Stimulated activated naive CD8-positive, alpha-beta T cell treated with anti-CD3 and anti-CD28 coated beads, Interleukin-15, Interleukin-2, amounts not matched to agents 100 U/mL and 50 U/mL, for 24 hours (primary cell): Measurements from ENCODE around the gene CDH4.
"Not testable (repeated sequence)": the region's sequence is repeated elsewhere in the genome, so short reads cannot be mapped to it uniquely, and the experiment has no call there.

Experiments
- ATAC-seq: fragments of 150-1000 bp; cut with Tn5 transposase; one replicate; pipeline ENCODE4 v1.10.0; 2021
- DNase-seq: peaks from one replicate; pipeline ENCODE4 v3.0.0; 2021

CDH4 gene

GRCh38 chr20:61963885-61964674 is 712.0 kb downstream of the CDH4 start:
- DNase-seq (no peak), ATAC-seq (no peak)

DNA sequence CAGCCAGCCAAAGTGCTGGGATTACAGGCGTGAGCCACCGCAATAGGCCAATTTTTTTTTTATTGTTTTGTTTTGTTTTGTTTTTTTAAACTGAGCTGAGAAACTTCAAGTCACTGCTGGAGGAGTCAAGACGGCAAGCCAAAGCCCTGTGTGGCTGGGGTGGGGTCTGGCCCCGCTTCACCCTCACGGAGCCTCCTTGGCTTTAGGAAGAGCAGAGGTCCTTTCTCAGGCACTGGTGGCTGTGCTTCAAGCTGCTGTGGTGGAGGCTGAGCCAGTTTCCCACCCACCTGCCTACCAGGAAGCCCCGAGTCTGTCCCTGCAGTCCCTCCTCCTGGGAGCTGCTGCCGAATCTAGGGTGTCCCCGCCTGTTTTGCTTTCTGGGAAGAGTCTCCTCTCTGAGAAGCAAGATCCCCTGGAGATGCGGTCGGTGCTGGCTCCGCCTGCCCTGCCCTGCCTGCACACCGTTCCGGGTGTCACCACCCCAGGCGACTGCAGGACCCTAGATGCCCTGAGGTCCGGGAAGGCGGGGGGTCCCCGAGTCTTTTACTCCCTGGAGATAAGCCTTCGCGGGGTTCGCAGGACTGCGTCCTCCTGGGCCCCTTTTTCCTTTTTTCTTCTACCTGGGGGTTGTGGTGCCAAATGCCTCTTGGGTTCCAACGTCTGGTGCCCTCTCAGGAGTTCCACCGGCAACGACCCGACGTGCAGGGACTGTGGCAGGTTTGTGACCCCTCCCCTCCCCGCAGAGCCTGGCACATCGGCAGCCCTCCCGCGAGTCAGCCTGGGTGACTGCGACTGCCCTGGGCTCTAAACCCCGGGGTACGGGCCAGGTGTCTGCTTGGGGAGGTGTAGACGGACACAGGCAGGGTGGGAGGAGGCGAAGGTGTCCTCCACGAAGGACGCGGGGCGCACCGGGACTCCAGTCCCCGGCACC is 712.9 kb downstream of the CDH4 start:
- ATAC-seq (no peak), DNase-seq (no peak)

DNA sequence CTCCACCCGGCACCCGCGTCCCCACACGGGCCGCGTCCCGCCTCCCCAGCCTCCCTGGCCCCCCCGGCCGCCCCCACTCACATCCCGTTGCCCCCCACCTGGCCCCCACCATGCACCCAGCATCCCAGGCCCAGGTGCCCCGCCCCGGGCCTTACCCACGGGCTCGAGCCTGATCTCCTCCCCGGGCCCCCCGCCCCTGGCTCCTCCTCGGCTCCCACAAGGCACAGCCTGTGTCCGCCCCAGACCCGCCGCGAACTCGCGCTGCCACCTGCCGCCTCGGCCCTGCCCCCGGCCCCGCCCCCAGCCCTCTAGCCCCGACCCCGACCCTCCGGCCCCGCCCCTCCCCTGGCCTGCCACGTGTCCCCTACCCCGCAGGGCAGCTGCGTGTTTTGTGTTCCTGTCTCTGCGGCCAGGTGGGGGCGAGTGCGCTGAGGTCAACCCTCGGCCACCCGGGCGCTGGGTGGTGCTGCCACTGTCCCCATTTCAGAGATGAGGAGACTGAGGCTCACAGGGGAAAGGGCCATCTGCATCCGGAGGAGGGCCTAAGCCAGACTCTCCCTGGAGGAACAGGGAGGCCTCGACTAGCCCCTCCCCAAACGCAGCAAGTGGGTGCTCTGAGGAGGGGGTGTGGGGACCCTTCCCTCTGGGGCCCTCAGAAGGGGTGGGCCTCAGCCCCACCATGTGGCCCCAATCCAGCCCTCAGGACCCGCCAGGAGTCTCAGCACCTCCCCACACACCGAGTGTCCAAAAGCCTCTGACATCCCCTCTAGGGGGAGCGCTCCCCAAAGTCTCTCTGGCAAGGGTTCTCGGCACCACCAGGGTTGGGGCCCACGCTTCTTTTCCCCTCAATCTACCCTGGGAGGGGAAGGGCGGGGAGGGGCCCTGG is 713.8 kb downstream of the CDH4 start:
- ATAC-seq: no peak
- no peak for DNase-seq

DNA sequence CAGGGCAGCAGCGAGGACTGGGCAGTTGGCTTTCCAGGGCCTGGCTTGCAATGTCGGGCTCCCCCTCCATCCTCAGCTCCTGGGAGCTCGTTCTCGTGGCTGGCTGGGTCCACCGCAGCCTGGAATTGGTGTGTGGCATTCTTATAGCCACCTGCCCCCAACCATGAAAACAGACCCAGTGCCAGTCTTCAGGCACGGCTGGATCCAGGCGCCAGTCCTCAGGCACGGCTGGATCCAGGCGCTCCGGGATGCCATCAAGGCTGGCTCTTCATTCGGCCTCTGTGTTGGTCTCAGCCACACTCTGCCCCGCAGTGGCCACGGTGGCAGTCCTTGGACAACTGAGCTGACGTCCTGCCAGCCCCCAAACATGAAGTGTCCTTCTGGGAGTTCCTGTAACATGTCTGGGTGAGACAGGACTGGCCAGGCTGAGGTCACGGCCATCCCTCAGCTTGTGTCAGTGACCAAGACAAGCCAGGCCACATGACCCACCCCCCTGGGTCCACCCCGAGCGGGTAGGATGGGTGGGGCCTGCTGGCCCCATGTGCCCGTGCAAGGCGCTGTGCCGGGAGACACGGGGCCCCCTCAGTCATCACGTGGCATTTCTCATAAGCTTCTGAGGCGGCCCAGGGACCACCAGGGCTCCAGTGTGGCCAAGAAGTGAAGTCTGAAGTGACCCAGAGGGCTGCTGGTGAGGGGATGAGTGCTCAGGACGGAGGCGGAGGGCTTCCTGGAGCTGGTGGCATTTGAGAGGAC is 714.6 kb downstream of the CDH4 start:
- ATAC-seq (no peak), DNase-seq (no peak)

- DNase-seq (no peak), ATAC-seq (no peak)
These were observed 715.2 kb downstream of the CDH4 start for GRCh38 chr20:61967300-61967699.

GRCh38 chr20:61968036-61968810 is 716.2 kb downstream of the CDH4 start:
- ATAC-seq: no peak
- DNase-seq: no peak

GRCh38 chr20:61968932-61969331 is 716.9 kb downstream of the CDH4 start:
- ATAC-seq (no peak), DNase-seq (no peak)

GRCh38 chr20:61969806-61970205 is 717.7 kb downstream of the CDH4 start:
- no peak for ATAC-seq
- DNase-seq: no peak

DNA sequence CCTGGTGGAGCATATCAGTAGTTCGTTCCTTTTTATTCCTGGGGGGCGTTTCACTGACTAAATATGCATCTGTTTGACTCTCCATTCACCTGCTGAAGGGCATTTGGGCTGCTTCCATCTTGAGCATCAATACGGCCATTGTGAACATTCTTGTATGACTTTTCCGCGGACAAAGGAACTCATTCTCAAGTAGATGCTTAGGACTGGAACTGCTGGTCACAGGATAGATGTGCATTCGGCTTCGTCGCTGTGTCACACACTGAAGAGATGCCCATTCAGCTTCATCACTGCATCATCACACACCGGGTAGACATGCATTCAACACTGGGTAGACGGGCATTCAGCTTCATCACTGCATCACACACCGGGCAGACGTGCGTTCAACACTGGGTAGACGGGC is 718.3 kb downstream of the CDH4 start:
- ATAC-seq (no peak), DNase-seq (no peak)

- DNase-seq, ATAC-seq: not testable (repeated sequence)
These were observed 719.5 kb downstream of the CDH4 start for GRCh38 chr20:61971595-61971994.

GRCh38 chr20:61972636-61973508 is 720.8 kb downstream of the CDH4 start:
- ATAC-seq: no peak
- no peak for DNase-seq

DNA sequence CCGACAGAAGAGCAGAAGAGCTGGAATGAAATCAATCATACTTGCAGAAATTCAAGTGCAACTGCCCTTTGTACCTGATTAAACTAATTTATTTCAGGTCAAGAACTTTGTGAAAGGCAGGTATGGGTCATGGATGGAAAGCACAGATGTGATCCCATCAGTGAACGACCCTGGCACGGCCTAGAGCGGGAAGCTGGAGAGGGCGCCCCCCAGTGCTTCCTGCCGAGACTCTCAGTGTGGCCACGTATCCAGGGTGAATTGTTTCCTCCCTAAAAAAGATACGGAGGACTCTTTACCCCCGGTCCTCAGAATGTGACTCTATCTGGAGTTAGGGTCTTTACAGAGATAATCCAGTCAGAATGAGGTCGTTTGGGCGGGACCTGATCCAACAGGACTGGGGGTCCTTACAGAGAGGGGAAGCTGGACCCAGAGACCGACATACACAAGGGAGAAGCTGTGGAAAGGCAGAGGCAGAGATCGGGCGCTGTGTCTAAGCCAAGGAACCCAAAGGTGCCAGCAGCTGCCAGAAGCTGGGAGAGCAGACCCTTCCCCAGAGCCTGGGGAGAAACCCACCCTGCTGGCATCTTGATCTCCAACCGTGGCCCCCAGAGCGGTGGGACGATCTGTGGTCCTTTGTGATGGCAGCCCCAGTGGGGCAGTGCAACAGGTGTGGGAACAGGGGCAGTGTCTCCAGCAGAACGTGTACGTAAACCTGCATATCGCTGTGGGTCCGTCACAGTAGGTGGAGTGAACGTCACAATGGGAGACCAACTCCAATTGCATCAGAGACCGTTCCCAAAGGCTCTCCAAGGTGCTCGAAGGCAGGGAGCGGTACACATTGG is 721.7 kb downstream of the CDH4 start:
- no peak for ATAC-seq
- no peak for DNase-seq

DNA sequence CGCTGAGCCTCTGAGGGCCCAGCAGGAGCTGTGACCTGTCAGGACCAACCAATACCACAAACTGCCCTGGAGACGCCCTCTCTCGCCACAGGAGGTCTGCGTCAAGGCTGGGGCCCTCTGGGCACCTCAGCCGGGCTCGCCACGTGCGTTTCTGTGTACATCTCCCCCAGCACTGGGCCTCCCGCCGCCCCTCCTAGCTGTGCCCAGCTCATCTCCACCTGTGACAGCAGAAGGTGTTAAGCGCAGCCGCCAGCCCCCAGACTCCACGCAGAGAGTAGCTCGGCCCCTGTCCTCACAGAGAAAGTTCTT is 722.2 kb downstream of the CDH4 start:
- ATAC-seq (no peak), DNase-seq (no peak)

GRCh38 chr20:61975407-61976129 is 723.5 kb downstream of the CDH4 start:
- no peak for DNase-seq
- no peak for ATAC-seq

GRCh38 chr20:61976263-61976643 is 724.2 kb downstream of the CDH4 start:
- no peak for DNase-seq
- ATAC-seq: no peak

DNA sequence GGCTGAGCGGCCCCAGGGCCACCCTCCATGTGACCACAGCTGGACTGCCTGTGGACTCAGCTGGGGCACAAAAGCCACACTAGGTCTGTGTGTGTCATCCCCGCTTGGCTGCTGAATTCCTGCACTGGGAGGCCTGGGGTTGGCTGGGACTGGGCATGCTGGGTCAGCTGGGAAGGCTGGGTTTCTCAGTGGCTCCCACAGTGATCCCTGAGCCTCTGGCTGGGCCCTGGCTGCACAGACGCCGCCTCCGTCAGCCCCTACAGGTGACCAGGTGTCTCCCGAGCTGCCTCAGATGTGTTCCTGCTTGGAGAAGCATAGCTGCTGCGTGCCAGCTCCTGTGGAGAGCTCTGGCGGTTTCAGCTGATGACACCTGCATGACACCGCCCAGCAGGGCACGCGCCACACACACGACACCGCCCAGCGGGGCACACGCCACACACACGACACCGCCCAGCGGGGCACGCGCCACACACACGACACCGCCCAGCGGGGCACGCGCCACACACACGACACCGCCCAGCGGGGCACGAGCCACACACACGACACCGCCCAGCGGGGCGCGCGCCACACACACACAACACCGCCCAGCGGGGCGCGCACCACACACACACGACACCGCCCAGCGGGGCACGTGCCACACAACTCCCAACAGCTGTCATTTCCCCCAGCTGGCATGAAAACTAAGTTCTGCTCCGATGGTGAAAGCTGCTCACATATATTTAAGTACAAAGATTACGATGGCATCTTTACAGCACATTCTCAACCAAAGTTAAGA is 724.8 kb downstream of the CDH4 start:
- no peak for DNase-seq
- no peak for ATAC-seq

- DNase-seq: no peak
- ATAC-seq: no peak
These were observed 725.3 kb downstream of the CDH4 start for GRCh38 chr20:61977419-61977786.

DNA sequence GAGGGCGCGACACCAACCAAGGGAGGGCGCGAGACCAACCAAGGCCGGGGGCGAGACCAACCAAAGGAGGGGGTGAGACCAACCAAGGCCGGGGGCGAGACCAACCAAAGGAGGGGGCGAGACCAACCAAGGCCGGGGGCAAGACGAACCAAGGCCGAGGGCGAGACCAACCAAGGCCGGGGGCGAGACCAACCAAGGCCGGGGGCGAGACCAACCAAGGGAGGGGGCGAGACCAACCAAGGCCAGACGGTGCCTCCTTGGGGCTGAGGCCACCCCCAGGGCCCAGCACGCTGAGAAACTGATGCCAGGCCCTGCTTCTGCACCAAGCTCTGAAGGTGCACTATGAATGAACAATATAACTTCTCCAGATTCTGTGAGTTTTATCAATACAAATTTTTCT is 726.4 kb downstream of the CDH4 start:
- ATAC-seq: no peak

More for the DNA sequence above, 726.4 kb downstream of the CDH4 start:
- DNase-seq: no peak
